Mesenchymal stem cell (in vitro differentiated cells and primary cell): Measurements from ENCODE around the gene FRMD4B.

ENCODE experiments used
- DNase-seq: peaks from one replicate; pipeline ENCODE4 v3.0.0-alpha.2; 2013
- H2AFZ ChIP-seq: one replicate; pipeline ENCODE4 v1.6.1; 2013; ENCODE audit warnings: low read depth, mild to moderate bottlenecking, control low read depth, inconsistent platforms, low read length, moderate library complexity
- H2AK5ac ChIP-seq: 2 replicates; pipeline ENCODE4 v1.6.1; 2013; ENCODE audit warnings: low read length, moderate library complexity, mild to moderate bottlenecking, inconsistent platforms; ENCODE audit not compliant: severe bottlenecking
- H2BK120ac ChIP-seq: one replicate; pipeline ENCODE4 v1.6.1; 2013; ENCODE audit warnings: low read depth, mild to moderate bottlenecking, inconsistent platforms, low read length, moderate library complexity
- H2BK12ac ChIP-seq, 2 experiments: one replicate each; pipeline ENCODE4 v1.6.1; 2013; ENCODE audit warnings: inconsistent platforms in 2 of 2, low read length in 2 of 2, mild to moderate bottlenecking in 2 of 2, moderate library complexity in 2 of 2, control low read depth in 1 of 2
- H2BK15ac ChIP-seq: one replicate; pipeline ENCODE4 v1.6.1; 2013; ENCODE audit warnings: mild to moderate bottlenecking, low read depth, inconsistent platforms; ENCODE audit not compliant: poor library complexity, severe bottlenecking
- H2BK5ac ChIP-seq: 2 replicates; pipeline ENCODE4 v1.6.1; 2013; ENCODE audit warnings: low read depth, mild to moderate bottlenecking, low read length, control low read depth, inconsistent platforms; ENCODE audit not compliant: poor library complexity, severe bottlenecking
- H3K14ac ChIP-seq, 2 experiments: one replicate each; pipeline ENCODE4 v1.6.1; 2013; ENCODE audit warnings: inconsistent platforms in 2 of 2, low read length in 2 of 2, control low read depth in 1 of 2, mild to moderate bottlenecking in 1 of 2, moderate library complexity in 1 of 2
- H3K18ac ChIP-seq, 2 experiments: one replicate each; pipeline ENCODE4 v1.6.1; 2013; ENCODE audit warnings: inconsistent platforms in 2 of 2, low read length in 2 of 2, control low read depth in 1 of 2, low read depth in 1 of 2, mild to moderate bottlenecking in 1 of 2
- H3K23ac ChIP-seq, 2 experiments: one replicate each; pipeline ENCODE4 v1.6.1; 2013; ENCODE audit warnings: inconsistent platforms in 2 of 2, low read length in 2 of 2, mild to moderate bottlenecking in 2 of 2, moderate library complexity in 2 of 2, control low read depth in 1 of 2
- H3K27ac ChIP-seq: 2 replicates; pipeline ENCODE4 v1.5.1; 2013; ENCODE audit warnings: mild to moderate bottlenecking, moderate library complexity, low read length, control low read depth, inconsistent platforms; ENCODE audit not compliant: poor library complexity, severe bottlenecking
- H3K27me3 ChIP-seq, 2 experiments: 2 replicates each; pipeline versions ENCODE4 v1.6.1 to v1.7.0; 2013; ENCODE audit warnings: low read length in 2 of 2, mild to moderate bottlenecking in 2 of 2, moderate library complexity in 2 of 2, control low read depth in 1 of 2, inconsistent platforms in 1 of 2; ENCODE audit not compliant: control insufficient read depth in 1 of 2, insufficient read depth in 1 of 2
- H3K36me3 ChIP-seq, 2 experiments: 2 replicates each; pipeline versions ENCODE4 v1.6.1 to v1.7.0; 2013; ENCODE audit warnings: low read length in 2 of 2, control low read depth in 1 of 2, inconsistent platforms in 1 of 2, low read depth in 1 of 2, mild to moderate bottlenecking in 1 of 2; ENCODE audit not compliant: insufficient read depth in 2 of 2, control insufficient read depth in 1 of 2
- H3K4ac ChIP-seq, 2 experiments: one replicate each; pipeline ENCODE4 v1.6.1; 2013; ENCODE audit warnings: inconsistent platforms in 2 of 2, low read length in 2 of 2, mild to moderate bottlenecking in 2 of 2, moderate library complexity in 2 of 2, control low read depth in 1 of 2, low read depth in 1 of 2
- H3K4me1 ChIP-seq: 2 replicates; pipeline ENCODE4 v1.6.1; 2013; ENCODE audit warnings: low read depth, low read length, control low read depth; ENCODE audit not compliant: control insufficient read depth, insufficient read depth
- H3K4me2 ChIP-seq: 2 replicates; pipeline ENCODE4 v1.6.1; 2013; ENCODE audit warnings: low read length, mild to moderate bottlenecking, inconsistent platforms; ENCODE audit not compliant: poor library complexity, severe bottlenecking
- H3K4me3 ChIP-seq, 2 experiments: 2 replicates each; pipeline versions ENCODE4 v1.5.1 to v1.7.0; 2013; ENCODE audit warnings: low read length in 2 of 2, mild to moderate bottlenecking in 2 of 2, control low read depth in 1 of 2, low read depth in 1 of 2; ENCODE audit not compliant: insufficient read depth in 1 of 2
- H3K79me1 ChIP-seq: replicated peaks from 2 replicates; pipeline ENCODE4 v1.6.1; 2013; ENCODE audit warnings: mild to moderate bottlenecking, control low read depth, low read length, inconsistent platforms; ENCODE audit not compliant: poor library complexity, severe bottlenecking
- H3K9ac ChIP-seq: 2 replicates; pipeline ENCODE4 v1.7.0; 2013; ENCODE audit warnings: mild to moderate bottlenecking, low read length, moderate library complexity
- H3K9me3 ChIP-seq: 2 replicates; pipeline ENCODE4 v1.7.0; 2013; ENCODE audit warnings: mild to moderate bottlenecking, low read length; ENCODE audit not compliant: control insufficient read depth
- H4K8ac ChIP-seq: one replicate; pipeline ENCODE4 v1.6.1; 2013; ENCODE audit warnings: inconsistent platforms, mild to moderate bottlenecking, low read length, moderate library complexity
- H4K91ac ChIP-seq: one replicate; pipeline ENCODE4 v1.6.1; 2013; ENCODE audit warnings: mild to moderate bottlenecking, low read length, inconsistent platforms
- WGBS: methylation state at CpG from one replicate; pipeline ENCODE4 v1.1.7; 2013; ENCODE audit warnings: mixed read lengths; 5-methylcytosine and 5-hydroxymethylcytosine counted together

Gene FRMD4B

DNA sequence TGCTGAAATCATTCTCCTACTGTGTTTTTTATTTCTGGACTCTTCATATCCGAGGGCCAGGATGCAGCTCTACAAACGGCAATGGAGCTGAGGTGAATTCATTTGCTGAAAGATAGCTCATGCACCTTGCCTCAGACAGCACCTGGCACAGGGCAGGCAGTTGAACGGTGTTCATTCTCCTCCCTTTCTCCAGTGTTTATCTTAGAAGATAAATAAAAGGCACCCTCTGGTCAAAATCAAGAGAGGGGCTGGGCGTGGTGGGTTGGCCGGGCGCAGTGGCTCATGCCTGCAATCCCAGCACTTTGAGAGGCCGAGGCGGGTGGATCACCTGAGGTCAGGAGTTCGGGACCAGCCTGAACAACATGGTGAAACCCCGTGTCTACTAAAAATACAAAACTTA lies 184.2 kb downstream of the FRMD4B start:
- no peak overlapping the region for H3K23ac ChIP-seq

DNA sequence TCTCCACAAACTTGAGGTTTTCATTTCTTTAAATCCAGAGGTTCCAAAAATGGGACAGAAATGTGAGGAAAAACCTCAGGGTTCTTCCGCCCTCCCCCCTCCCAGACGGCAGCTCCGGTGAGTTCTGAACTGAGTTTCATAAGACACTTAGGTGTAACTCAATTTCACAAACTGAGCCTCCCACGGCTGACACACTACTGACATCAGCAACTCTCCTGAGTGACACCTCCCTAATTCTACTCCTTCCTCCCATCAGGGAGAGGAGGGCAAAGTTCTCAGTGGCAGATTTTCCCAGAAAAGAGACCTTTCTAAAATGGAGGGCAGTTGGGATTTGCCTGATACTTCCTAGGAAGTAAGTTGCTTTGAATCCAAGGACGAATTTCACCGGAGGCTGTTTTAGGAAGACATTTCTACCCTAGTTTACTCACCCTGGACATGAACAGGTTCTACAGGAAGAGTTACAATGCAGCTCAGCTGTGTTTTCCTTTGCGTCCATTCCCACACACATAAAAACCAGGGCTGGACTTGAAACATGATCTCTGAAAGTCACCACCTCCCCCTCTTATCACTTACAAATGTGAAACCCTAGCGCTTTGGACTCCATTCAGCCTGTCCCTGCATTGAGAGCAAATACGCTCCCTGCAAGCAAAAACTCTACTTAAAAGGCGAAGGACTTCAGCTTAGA lies 185.4 kb downstream of the FRMD4B start:
- Histone ChIP-seq H2AFZ (no peak overlapping the region), H2BK5ac (no peak overlapping the region), H3K4me2 (peak overlapping the region; percentile 41), H3K27me3 (no peaks in the 10 kb centered on the region), H2BK12ac (no peak overlapping the region), H2BK120ac (peak overlapping the region; percentile 61), H3K36me3 (peaks cover 0 to 4% of the 10 kb centered on the region in 2 experiments), H4K8ac (no peak overlapping the region), H3K79me1 (peaks cover 9% of the 10 kb centered on the region), H2AK5ac (no peak overlapping the region), H3K4me3 (peak overlapping the region in 1 of 2 experiments; percentile 77), H3K23ac (no peak overlapping the region), H3K4me1 (peaks cover 11% of the 10 kb centered on the region), H3K14ac (no peak overlapping the region), H3K27ac (peak overlapping the region; percentile 51), H2BK15ac (no peak overlapping the region), H3K9ac (peak overlapping the region; percentile 77), H3K4ac (no peak overlapping the region), H4K91ac (no peak overlapping the region), H3K18ac (no peak overlapping the region), H3K9me3 (no peaks in the 10 kb centered on the region)
- peak; percentile 50 for DNase-seq
- 49% methylated on average over 10 of the region's 10 CpGs for WGBS

More for the DNA sequence above, 184.2 kb downstream of the FRMD4B start:
- H2BK120ac ChIP-seq, result no peak overlapping the region
- peaks cover 0 to 4% of the 10 kb centered on the region in 2 experiments for H3K36me3 ChIP-seq
- H3K4me2 ChIP-seq, result no peak overlapping the region
- no peak overlapping the region for H3K4me3 ChIP-seq
- H3K27ac ChIP-seq, result no peak overlapping the region
- peaks cover 10% of the 10 kb centered on the region for H3K79me1 ChIP-seq
- no peak overlapping the region for H3K18ac ChIP-seq
- H2BK5ac ChIP-seq, result no peak overlapping the region
- no peak for DNase-seq
- no peak overlapping the region for H2BK15ac ChIP-seq
- H3K27me3 ChIP-seq, result no peaks in the 10 kb centered on the region
- H4K8ac ChIP-seq, result no peak overlapping the region
- peaks cover 11% of the 10 kb centered on the region for H3K4me1 ChIP-seq
- 90% methylated on average over 10 of the region's 10 CpGs for WGBS
- H2AK5ac ChIP-seq, result no peak overlapping the region
- no peak overlapping the region for H2BK12ac ChIP-seq
- no peak overlapping the region for H3K14ac ChIP-seq
- H4K91ac ChIP-seq, result peak overlapping the region; percentile 83
- no peaks in the 10 kb centered on the region for H3K9me3 ChIP-seq
- H2AFZ ChIP-seq, result no peak overlapping the region
- no peak overlapping the region for H3K9ac ChIP-seq
- H3K4ac ChIP-seq, result no peak overlapping the region

DNA sequence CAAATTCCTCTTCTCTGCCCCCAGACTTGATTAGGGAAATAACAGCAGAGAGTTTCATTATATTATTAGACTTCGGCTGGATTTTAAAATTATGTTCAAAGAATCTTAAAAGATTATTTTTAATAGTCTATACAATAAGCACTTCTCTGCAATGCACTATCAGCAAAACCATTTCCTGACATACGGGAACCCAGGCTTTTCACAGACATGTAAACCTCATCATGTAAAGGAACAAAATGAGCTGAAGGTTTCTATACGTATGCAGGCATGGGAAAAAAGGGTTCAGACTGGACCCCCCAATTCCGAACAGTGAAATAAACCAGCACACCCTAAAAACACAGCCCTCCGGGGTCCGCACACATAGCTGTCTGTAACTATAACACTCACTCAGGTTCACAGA lies 185.9 kb downstream of the FRMD4B start:
- Histone ChIP-seq H2BK120ac (peak overlapping the region; percentile 61), H3K79me1 (peaks cover 9% of the 10 kb centered on the region), H3K4me3 (peak overlapping the region in 1 of 2 experiments; percentile 77), H2AK5ac (peak overlapping the region; percentile 64), H3K27me3 (no peaks in the 10 kb centered on the region), H3K9ac (peak overlapping the region; percentile 77), H3K23ac (no peak overlapping the region), H3K4me1 (peaks cover 11% of the 10 kb centered on the region), H2BK5ac (no peak overlapping the region), H3K36me3 (peaks cover 0 to 4% of the 10 kb centered on the region in 2 experiments), H3K4ac (no peak overlapping the region), H2BK15ac (no peak overlapping the region), H2AFZ (no peak overlapping the region), H2BK12ac (no peak overlapping the region), H3K14ac (no peak overlapping the region), H4K91ac (no peak overlapping the region), H3K9me3 (no peaks in the 10 kb centered on the region), H3K18ac (no peak overlapping the region), H3K27ac (peak overlapping the region; percentile 77), H3K4me2 (peak overlapping the region; percentile 29), H4K8ac (no peak overlapping the region)
- WGBS, result 71% methylated on average over 4 of the region's 6 CpGs
- no peak for DNase-seq

DNA sequence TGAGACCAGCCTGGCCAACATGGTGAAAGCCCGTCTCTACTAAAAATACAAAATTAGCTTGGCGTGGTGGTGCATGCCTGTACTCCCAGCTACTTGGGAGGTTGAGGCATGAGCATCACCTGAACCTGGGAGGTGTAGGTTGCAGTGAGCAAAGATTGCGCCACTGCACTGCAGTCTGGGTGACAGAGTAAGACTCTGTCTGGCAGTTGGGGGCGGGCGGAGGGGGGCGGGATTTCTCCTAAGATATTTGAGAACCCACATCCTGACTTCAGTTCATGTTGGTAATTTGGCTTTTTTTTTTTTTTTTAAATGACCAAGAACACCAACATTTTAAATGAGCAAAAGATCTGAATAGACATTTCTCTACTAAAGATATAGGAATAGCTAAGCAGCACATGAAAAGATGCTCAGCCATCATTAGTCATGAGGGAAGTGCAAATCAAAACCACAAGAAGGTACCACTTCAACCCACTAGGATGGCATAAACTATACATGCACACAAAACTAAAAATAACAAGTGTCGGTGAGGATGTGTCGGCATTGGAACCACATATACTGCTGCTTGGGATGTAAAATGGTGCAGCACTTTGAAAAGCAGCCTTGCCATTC lies 187.9 kb downstream of the FRMD4B start:
- Histone ChIP-seq H3K79me1 (peaks cover 7% of the 10 kb centered on the region), H3K4me2 (no peak overlapping the region), H3K23ac (no peak overlapping the region), H3K4me3 (no peak overlapping the region), H4K8ac (no peak overlapping the region), H2BK120ac (no peak overlapping the region), H3K27me3 (no peaks in the 10 kb centered on the region), H2BK12ac (no peak overlapping the region), H2AFZ (no peak overlapping the region), H3K9me3 (no peaks in the 10 kb centered on the region), H3K4me1 (peaks cover 6% of the 10 kb centered on the region), H2AK5ac (no peak overlapping the region), H3K18ac (no peak overlapping the region), H3K14ac (no peak overlapping the region), H2BK5ac (no peak overlapping the region), H2BK15ac (no peak overlapping the region), H3K27ac (no peak overlapping the region), H3K9ac (no peak overlapping the region), H3K4ac (no peak overlapping the region), H3K36me3 (peaks cover 0 to 7% of the 10 kb centered on the region in 2 experiments), H4K91ac (no peak overlapping the region)
- DNase-seq, result no peak
- WGBS, result 94% methylated on average over 5 of the region's 8 CpGs
